ENCODE data around the gene PKNOX2.

Gene PKNOX2

GRCh38 chr11:125343718-125344131 lies 179.2 kb downstream of the PKNOX2 start:
- no peak for DNase-seq

GRCh38 chr11:125344846-125345420 lies 180.4 kb downstream of the PKNOX2 start:
- no peak for DNase-seq

- peak; percentile 51 for DNase-seq
These were observed 181.0 kb downstream of the PKNOX2 start for GRCh38 chr11:125345421-125346178.

- no peak for DNase-seq
These were observed 181.6 kb downstream of the PKNOX2 start for GRCh38 chr11:125346179-125346530.

GRCh38 chr11:125346565-125347260 lies 182.2 kb downstream of the PKNOX2 start:
- DNase-seq: no peak

- DNase-seq: no peak
These were observed 182.7 kb downstream of the PKNOX2 start for GRCh38 chr11:125347261-125347585.

- no peak for DNase-seq
These were observed 183.6 kb downstream of the PKNOX2 start for GRCh38 chr11:125348141-125348651.

- peak; percentile 25 for DNase-seq
These were observed 184.2 kb downstream of the PKNOX2 start for GRCh38 chr11:125348674-125349309.

- no peak for DNase-seq
These were observed 185.9 kb downstream of the PKNOX2 start for GRCh38 chr11:125350206-125351032.

GRCh38 chr11:125351033-125351867 lies 186.7 kb downstream of the PKNOX2 start:
- no peak for DNase-seq

- no peak for DNase-seq
These were observed 187.3 kb downstream of the PKNOX2 start for GRCh38 chr11:125351868-125352250.

- no peak for DNase-seq
These were observed 192.2 kb downstream of the PKNOX2 start for GRCh38 chr11:125356797-125357196.

- DNase-seq: no peak
These were observed 193.0 kb downstream of the PKNOX2 start for GRCh38 chr11:125357551-125357950.

GRCh38 chr11:125358254-125358840 lies 193.8 kb downstream of the PKNOX2 start:
- no peak for DNase-seq

- no peak for DNase-seq
These were observed 194.6 kb downstream of the PKNOX2 start for GRCh38 chr11:125359130-125359529.

GRCh38 chr11:125360066-125360465 lies 195.5 kb downstream of the PKNOX2 start:
- no peak for DNase-seq

- DNase-seq: no peak
These were observed 199.7 kb downstream of the PKNOX2 start for GRCh38 chr11:125364121-125364826.

- no peak for DNase-seq
These were observed 200.8 kb downstream of the PKNOX2 start for GRCh38 chr11:125365196-125365931.

GRCh38 chr11:125367710-125368109 lies 203.2 kb downstream of the PKNOX2 start:
- DNase-seq: no peak

- no peak for DNase-seq
These were observed 204.2 kb downstream of the PKNOX2 start for GRCh38 chr11:125368757-125369156.
